ENCODE data around the gene CPVL.

The CPVL gene

DNA sequence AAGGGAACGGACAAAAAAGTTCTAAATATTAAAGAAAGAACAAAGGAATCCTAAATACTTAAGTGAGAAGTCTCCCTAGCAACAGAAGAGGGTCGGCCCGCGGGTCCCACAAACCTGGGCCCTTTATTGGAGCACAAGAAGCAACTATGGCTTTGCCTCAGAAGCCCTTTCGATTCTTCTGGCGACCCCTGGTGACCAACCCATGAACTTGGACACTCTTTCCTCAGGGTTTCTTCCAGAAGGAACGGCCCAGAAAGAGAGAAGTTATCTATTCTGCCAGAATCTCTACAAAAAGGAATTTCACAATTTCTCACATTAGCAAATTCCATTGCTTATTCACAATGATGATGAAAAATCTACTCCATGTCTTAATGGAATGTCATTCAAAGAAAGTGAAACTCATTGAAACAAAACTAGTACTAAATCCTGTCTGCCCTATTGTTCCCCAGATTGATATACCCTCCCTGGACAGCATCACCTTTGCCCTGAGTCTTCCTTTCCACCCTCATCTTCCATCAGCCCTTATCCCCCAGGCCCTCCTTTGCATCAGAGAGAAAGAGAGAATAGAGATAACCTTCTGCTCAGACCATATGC, 43.7 kb downstream of the CPVL start:
- DNase-seq = peak; percentile 19
- H4K20me1 ChIP-seq (ENCODE audit: insufficient read depth, low read length) = no peaks in the 10 kb centered on the region
- H3K27me3 ChIP-seq (ENCODE audit: insufficient read depth, low read length, poor library complexity) = no peaks in the 10 kb centered on the region
- no peaks in the 10 kb centered on the region for H3K79me2 ChIP-seq (ENCODE audit: insufficient read depth, low read length)
- no peaks in the 10 kb centered on the region for H3K9me3 ChIP-seq (ENCODE audit: insufficient read depth, low read length, severe bottlenecking)
- H3K4me3 ChIP-seq (ENCODE audit: low read depth in 1 of 2, low read length in 2 of 2) = no peak overlapping the region
- H3K9ac ChIP-seq (ENCODE audit: low read depth, low read length) = no peak overlapping the region
- no peaks in the 10 kb centered on the region for H3K4me1 ChIP-seq (ENCODE audit: insufficient read depth, low read length)
- no peak overlapping the region for H2AFZ ChIP-seq (ENCODE audit: low read depth, low read length)
- no peak for ATAC-seq (ENCODE audit: insufficient read depth, low read depth)
- no peak overlapping the region for H3K27ac ChIP-seq (ENCODE audit: low read length)
- TF ChIP-seq EZH2 (IDR thresholded peaks at IDR 0.05; ENCODE audit: borderline replicate concordance, low read depth, low read length, severe bottlenecking) = no peak
- TF ChIP-seq, protein P1, sequence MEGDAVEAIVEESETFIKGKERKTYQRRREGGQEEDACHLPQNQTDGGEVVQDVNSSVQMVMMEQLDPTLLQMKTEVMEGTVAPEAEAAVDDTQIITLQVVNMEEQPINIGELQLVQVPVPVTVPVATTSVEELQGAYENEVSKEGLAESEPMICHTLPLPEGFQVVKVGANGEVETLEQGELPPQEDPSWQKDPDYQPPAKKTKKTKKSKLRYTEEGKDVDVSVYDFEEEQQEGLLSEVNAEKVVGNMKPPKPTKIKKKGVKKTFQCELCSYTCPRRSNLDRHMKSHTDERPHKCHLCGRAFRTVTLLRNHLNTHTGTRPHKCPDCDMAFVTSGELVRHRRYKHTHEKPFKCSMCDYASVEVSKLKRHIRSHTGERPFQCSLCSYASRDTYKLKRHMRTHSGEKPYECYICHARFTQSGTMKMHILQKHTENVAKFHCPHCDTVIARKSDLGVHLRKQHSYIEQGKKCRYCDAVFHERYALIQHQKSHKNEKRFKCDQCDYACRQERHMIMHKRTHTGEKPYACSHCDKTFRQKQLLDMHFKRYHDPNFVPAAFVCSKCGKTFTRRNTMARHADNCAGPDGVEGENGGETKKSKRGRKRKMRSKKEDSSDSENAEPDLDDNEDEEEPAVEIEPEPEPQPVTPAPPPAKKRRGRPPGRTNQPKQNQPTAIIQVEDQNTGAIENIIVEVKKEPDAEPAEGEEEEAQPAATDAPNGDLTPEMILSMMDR (IDR thresholded peaks at IDR 0.05; ENCODE audit: borderline replicate concordance, extremely low read depth, low read length, poor library complexity, severe bottlenecking) = peak; percentile 52
- H3K36me3 ChIP-seq (ENCODE audit: insufficient read depth, low read length) = peaks cover 6% of the 10 kb centered on the region
- no peak overlapping the region for H3K4me2 ChIP-seq (ENCODE audit: insufficient read depth, low read length)

DNA sequence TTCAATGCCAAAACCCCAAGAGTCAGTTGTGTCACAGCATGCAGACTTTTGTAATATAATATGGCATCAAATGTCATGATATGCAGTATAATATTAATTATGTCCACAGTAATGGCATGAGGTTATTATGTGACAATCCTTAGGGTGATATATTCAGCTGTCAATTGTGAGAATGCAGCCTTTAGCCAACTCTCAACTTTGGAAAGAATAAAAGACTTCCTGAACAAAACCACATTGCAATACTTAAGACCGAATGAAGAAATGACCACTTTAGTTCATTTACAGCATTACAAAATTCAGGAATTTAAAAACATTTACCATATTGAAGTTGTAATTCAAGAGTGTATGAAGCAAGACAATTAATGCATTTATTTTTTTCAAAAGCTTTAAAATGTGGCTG, 45.4 kb downstream of the CPVL start:
- no peaks in the 10 kb centered on the region for H3K9me3 ChIP-seq (ENCODE audit: insufficient read depth, low read length, severe bottlenecking)
- H3K9ac ChIP-seq (ENCODE audit: low read depth, low read length) = no peak overlapping the region
- DNase-seq (no peak), ATAC-seq (ENCODE audit: insufficient read depth, low read depth) (no peak)
- TF ChIP-seq, protein P1 (IDR thresholded peaks at IDR 0.05; ENCODE audit: borderline replicate concordance, extremely low read depth, low read length, poor library complexity, severe bottlenecking) = no peak
- TF ChIP-seq EZH2 (IDR thresholded peaks at IDR 0.05; ENCODE audit: borderline replicate concordance, low read depth, low read length, severe bottlenecking) = no peak
- H3K4me1 ChIP-seq (ENCODE audit: insufficient read depth, low read length) = no peaks in the 10 kb centered on the region
- no peak overlapping the region for H3K4me3 ChIP-seq (ENCODE audit: low read depth in 1 of 2, low read length in 2 of 2)
- no peaks in the 10 kb centered on the region for H4K20me1 ChIP-seq (ENCODE audit: insufficient read depth, low read length)
- no peak overlapping the region for H3K27ac ChIP-seq (ENCODE audit: low read length)
- no peak overlapping the region for H3K4me2 ChIP-seq (ENCODE audit: insufficient read depth, low read length)
- H2AFZ ChIP-seq (ENCODE audit: low read depth, low read length) = no peak overlapping the region
- H3K79me2 ChIP-seq (ENCODE audit: insufficient read depth, low read length) = no peaks in the 10 kb centered on the region
- no peaks in the 10 kb centered on the region for H3K27me3 ChIP-seq (ENCODE audit: insufficient read depth, low read length, poor library complexity)
- peaks cover 2% of the 10 kb centered on the region for H3K36me3 ChIP-seq (ENCODE audit: insufficient read depth, low read length)

DNA sequence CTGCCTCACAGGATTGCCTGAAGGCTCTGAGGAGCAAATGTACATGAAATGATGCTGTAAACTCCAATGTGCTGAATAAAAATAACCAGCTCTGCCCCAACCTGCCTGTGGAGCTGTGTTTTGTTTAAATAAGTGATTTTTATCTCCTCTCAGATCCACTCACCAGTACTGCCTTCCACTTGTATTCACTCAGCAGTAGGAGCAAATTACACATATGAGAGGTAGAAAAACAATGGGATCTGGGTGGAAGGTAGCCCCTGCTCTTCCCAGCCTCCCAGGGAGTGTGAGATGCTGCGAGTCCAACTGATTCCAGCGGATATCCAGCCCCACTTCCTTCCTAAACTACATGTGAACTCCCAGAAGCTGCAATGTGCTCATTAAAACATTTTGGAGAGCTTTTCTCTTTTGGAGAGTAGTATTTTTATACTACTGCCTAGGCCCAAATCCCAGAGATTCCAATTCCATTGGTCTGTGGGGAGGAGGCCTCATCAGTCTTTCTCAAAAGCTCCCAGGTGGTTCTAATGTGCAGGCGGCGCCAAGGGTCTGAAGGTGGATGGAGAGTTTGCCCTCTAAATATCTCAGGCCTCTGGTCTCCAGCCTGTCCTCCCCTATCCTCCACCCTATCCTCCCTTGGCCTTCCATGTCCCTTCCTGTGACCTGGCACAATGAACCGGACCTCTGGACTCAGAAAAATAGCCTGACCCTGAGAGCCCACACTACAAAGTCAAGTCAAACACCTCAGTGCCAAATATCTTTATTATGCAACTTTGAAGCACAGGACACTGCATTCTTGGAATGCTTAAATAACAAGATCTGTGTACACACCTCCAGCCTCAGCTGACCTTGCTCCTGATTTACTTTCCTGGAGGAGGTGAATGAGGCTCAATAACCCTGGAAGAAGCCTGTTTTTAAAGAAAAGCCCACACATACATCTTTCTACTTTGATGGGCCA, 46.2 kb downstream of the CPVL start:
- Histone ChIP-seq H3K36me3 (ENCODE audit: insufficient read depth, low read length) (no peaks in the 10 kb centered on the region), H4K20me1 (ENCODE audit: insufficient read depth, low read length) (no peaks in the 10 kb centered on the region), H3K27ac (ENCODE audit: low read length) (no peak overlapping the region), H3K4me1 (ENCODE audit: insufficient read depth, low read length) (no peaks in the 10 kb centered on the region), H3K9me3 (ENCODE audit: insufficient read depth, low read length, severe bottlenecking) (no peaks in the 10 kb centered on the region), H2AFZ (ENCODE audit: low read depth, low read length) (no peak overlapping the region), H3K9ac (ENCODE audit: low read depth, low read length) (no peak overlapping the region), H3K4me3 (ENCODE audit: low read depth in 1 of 2, low read length in 2 of 2) (no peak overlapping the region), H3K79me2 (ENCODE audit: insufficient read depth, low read length) (no peaks in the 10 kb centered on the region), H3K27me3 (ENCODE audit: insufficient read depth, low read length, poor library complexity) (no peaks in the 10 kb centered on the region), H3K4me2 (ENCODE audit: insufficient read depth, low read length) (no peak overlapping the region)
- no peak for DNase-seq
- TF ChIP-seq, protein P1 (IDR thresholded peaks at IDR 0.05; ENCODE audit: borderline replicate concordance, extremely low read depth, low read length, poor library complexity, severe bottlenecking) = no peak
- no peak for TF ChIP-seq EZH2 (IDR thresholded peaks at IDR 0.05; ENCODE audit: borderline replicate concordance, low read depth, low read length, severe bottlenecking)
- ATAC-seq (ENCODE audit: insufficient read depth, low read depth) = no peak
